Endodermal cell (in vitro differentiated cells): Measurements from ENCODE around the gene PFN3. TPM values are rescaled to one million over a fixed set of nuclear protein-coding genes. Genes with fewer than 3 reads are reported as not detected.
A peak's percentile ranks its signal among the peaks of the same experiment; 100 is the strongest.
"Not testable (repeated sequence)": the region's sequence is repeated elsewhere in the genome, so short reads cannot be mapped to it uniquely, and the experiment has no call there.

ENCODE experiments used
- DNase-seq: peaks from one replicate; pipeline ENCODE4 v3.0.0-alpha.2; 2017
- H3K27ac ChIP-seq: 2 replicates; pipeline ENCODE4 v1.5.1; 2013; ENCODE audit warnings: mild to moderate bottlenecking, low read depth, low read length, moderate library complexity
- H3K27me3 ChIP-seq: 2 replicates; pipeline ENCODE4 v1.6.1; 2013; ENCODE audit warnings: mild to moderate bottlenecking, low read length, moderate library complexity; ENCODE audit not compliant: insufficient read depth, control insufficient read depth, poor library complexity, severe bottlenecking
- H3K36me3 ChIP-seq: 2 replicates; pipeline ENCODE4 v1.7.0; 2013; ENCODE audit warnings: mild to moderate bottlenecking, low read length, moderate library complexity; ENCODE audit not compliant: control insufficient read depth, insufficient read depth
- H3K4me1 ChIP-seq: one replicate; pipeline ENCODE4 v1.7.0; 2013; ENCODE audit warnings: low read length; ENCODE audit not compliant: control insufficient read depth, insufficient read depth
- H3K4me3 ChIP-seq: 2 replicates; pipeline ENCODE4 v1.5.1; 2013; ENCODE audit warnings: mild to moderate bottlenecking, low read length, moderate library complexity
- H3K9ac ChIP-seq: 2 replicates; pipeline ENCODE4 v1.6.1; 2013; ENCODE audit warnings: mild to moderate bottlenecking, low read length, moderate library complexity; ENCODE audit not compliant: poor library complexity, severe bottlenecking; ENCODE audit errors: extremely low read depth
- H3K9me3 ChIP-seq: 2 replicates; pipeline ENCODE4 v1.6.1; 2013; ENCODE audit warnings: mild to moderate bottlenecking, low read length, moderate library complexity; ENCODE audit not compliant: control insufficient read depth
- H3K27ac Mint-ChIP-seq: 2 replicates; pipeline ENCODE4 v1.8.0; 2020; ENCODE audit warnings: mixed read lengths
- H3K27me3 Mint-ChIP-seq: 2 replicates; pipeline ENCODE4 v1.8.0; 2021; ENCODE audit warnings: mild to moderate bottlenecking, mixed read lengths; ENCODE audit not compliant: insufficient read depth
- H3K36me3 Mint-ChIP-seq: 2 replicates; pipeline ENCODE4 v1.8.0; 2020; ENCODE audit warnings: low read depth, mixed read lengths
- H3K4me1 Mint-ChIP-seq: 2 replicates; pipeline ENCODE4 v1.8.0; 2020; ENCODE audit warnings: mixed read lengths
- H3K4me3 Mint-ChIP-seq: 2 replicates; pipeline ENCODE4 v1.8.0; 2020; ENCODE audit warnings: mild to moderate bottlenecking, moderate library complexity, mixed read lengths
- H3K9me3 Mint-ChIP-seq: 2 replicates; pipeline ENCODE4 v1.8.0; 2020; ENCODE audit warnings: mild to moderate bottlenecking, mixed read lengths
- CTCF ChIP-seq: fragments of 200-600 bp; sonication (generic); conservative IDR thresholded peaks from 2 replicates; pipeline ENCODE4 v1.5.0; 2021; ENCODE audit warnings: antibody characterized with exemption, mild to moderate bottlenecking
- WGBS, 2 experiments: methylation state at CpG; one replicate each; pipeline versions ENCODE4 v1.1.5 to v1.1.7; 2013; ENCODE audit warnings: missing lambda C conversion rate in 2 of 2, mixed read lengths in 1 of 2; ENCODE audit not compliant: insufficient coverage in 1 of 2, insufficient read length in 1 of 2; 5-methylcytosine and 5-hydroxymethylcytosine counted together
- total RNA-seq, 2 donors: library from RNA; stranded (reverse); fragmentation: NEBNext Ultra II Directional in 1 of 2; extraction: Animal tissue kit (Norgen Biotek cat#: 25700) in 1 of 2; gene quantifications; 2 replicates in 1 of 2; 3 replicates in 1 of 2; pipeline ENCODE4 v1.2.1, GENCODE V29; 2021

Gene PFN3
- total RNA-seq, 2 donors from 2014 or later, result not detected

GRCh38 chr5:177377851-177378776, 22.3 kb downstream of the PFN3 start:
- H3K36me3 Mint-ChIP-seq, result no peaks in the 10 kb centered on the region
- TF ChIP-seq CTCF, result peak; percentile 49

GRCh38 chr5:177376107-177376506, 24.4 kb downstream of the PFN3 start:
- Histone ChIP-seq H3K27ac (no peak overlapping the region), H3K9ac (no peak overlapping the region), H3K27me3 (no peaks in the 10 kb centered on the region), H3K4me3 (no peak overlapping the region), H3K4me1 (no peaks in the 10 kb centered on the region), H3K9me3 (no peaks in the 10 kb centered on the region), H3K36me3 (no peaks in the 10 kb centered on the region)
- Mint-ChIP-seq H3K27ac (no peak overlapping the region), H3K27me3 (no peaks in the 10 kb centered on the region), H3K4me3 (no peak overlapping the region), H3K9me3 (no peaks in the 10 kb centered on the region), H3K4me1 (peaks cover 6% of the 10 kb centered on the region), H3K36me3 (no peaks in the 10 kb centered on the region)
- 95 to 99% methylated on average over 10 to 11 of the region's 11 CpGs for WGBS, 2 experiments
- no peak for TF ChIP-seq CTCF
- no peak for DNase-seq

More at GRCh38 chr5:177377851-177378776, 22.3 kb downstream of the PFN3 start:
- no peaks in the 10 kb centered on the region for H3K36me3 ChIP-seq
- H3K27me3 ChIP-seq, result no peaks in the 10 kb centered on the region
- H3K9me3 ChIP-seq, result no peaks in the 10 kb centered on the region
- DNase-seq, result no peak
- 88 to 91% methylated on average over 8 of the region's 8 CpGs for WGBS, 2 experiments
- H3K4me3 ChIP-seq, result no peak overlapping the region
- Mint-ChIP-seq H3K4me3 (no peak overlapping the region), H3K9me3 (no peaks in the 10 kb centered on the region), H3K4me1 (peaks cover 7% of the 10 kb centered on the region), H3K27me3 (no peaks in the 10 kb centered on the region), H3K27ac (no peak overlapping the region)
- no peak overlapping the region for H3K9ac ChIP-seq
- no peak overlapping the region for H3K27ac ChIP-seq
- H3K4me1 ChIP-seq, result no peaks in the 10 kb centered on the region

- not testable (repeated sequence) for H3K4me3 ChIP-seq, DNase-seq, H3K27ac ChIP-seq, H3K27me3 Mint-ChIP-seq, H3K4me1 ChIP-seq, H3K4me3 Mint-ChIP-seq, H3K9me3 ChIP-seq, H3K4me1 Mint-ChIP-seq, H3K27me3 ChIP-seq, H3K36me3 Mint-ChIP-seq, H3K36me3 ChIP-seq, H3K9me3 Mint-ChIP-seq, H3K9ac ChIP-seq, H3K27ac Mint-ChIP-seq
- WGBS, 2 experiments, result 87 to 90% methylated on average over 2 to 5 of the region's 5 CpGs
These were observed 24.9 kb downstream of the PFN3 start for GRCh38 chr5:177375516-177375915.
